ENCODE results near the gene ROPN1B. TPM values are rescaled to one million over a fixed set of nuclear protein-coding genes. Genes with fewer than 3 reads are reported as not detected.

ROPN1B gene
- total RNA-seq, 1 experiment from 2014 or later = 0.92 TPM

DNA sequence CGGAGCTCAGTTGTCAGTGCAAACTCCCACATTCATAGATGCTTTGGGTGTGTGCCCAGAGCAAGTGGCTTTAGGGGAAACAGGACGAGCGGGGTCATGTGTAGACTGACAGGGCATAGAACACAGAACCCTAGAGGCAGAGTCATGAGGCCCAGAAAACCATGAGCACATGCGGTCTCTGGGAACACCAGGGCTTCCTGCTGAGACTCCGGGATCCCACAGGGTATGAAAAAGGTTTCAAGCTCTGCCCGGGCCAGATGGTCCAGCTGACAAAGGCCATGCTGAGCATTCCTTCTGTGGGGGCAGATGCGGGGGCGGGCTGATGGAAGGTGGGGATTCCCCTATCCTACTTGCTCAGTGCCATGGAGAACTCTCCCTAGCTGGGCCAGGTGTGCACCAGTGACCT, 44.8 kb downstream of the ROPN1B start:
- CTCF ChIA-PET = no interaction called here
- Mint-ChIP-seq H3K27me3 (ENCODE audit: unreplicated experiment) (no peaks in the 10 kb centered on the region), H3K36me3 (ENCODE audit: insufficient read depth, unreplicated experiment) (no peaks in the 10 kb centered on the region), H3K27ac (ENCODE audit: unreplicated experiment) (no peak overlapping the region), H3K9me3 (ENCODE audit: low read depth, unreplicated experiment) (no peaks in the 10 kb centered on the region), H3K4me1 (ENCODE audit: low read depth, unreplicated experiment) (no peaks in the 10 kb centered on the region), H3K4me3 (ENCODE audit: low read depth, unreplicated experiment) (no peak overlapping the region)
- DNase-seq = no peak
- TF ChIP-seq, protein P1, sequence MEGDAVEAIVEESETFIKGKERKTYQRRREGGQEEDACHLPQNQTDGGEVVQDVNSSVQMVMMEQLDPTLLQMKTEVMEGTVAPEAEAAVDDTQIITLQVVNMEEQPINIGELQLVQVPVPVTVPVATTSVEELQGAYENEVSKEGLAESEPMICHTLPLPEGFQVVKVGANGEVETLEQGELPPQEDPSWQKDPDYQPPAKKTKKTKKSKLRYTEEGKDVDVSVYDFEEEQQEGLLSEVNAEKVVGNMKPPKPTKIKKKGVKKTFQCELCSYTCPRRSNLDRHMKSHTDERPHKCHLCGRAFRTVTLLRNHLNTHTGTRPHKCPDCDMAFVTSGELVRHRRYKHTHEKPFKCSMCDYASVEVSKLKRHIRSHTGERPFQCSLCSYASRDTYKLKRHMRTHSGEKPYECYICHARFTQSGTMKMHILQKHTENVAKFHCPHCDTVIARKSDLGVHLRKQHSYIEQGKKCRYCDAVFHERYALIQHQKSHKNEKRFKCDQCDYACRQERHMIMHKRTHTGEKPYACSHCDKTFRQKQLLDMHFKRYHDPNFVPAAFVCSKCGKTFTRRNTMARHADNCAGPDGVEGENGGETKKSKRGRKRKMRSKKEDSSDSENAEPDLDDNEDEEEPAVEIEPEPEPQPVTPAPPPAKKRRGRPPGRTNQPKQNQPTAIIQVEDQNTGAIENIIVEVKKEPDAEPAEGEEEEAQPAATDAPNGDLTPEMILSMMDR (IDR thresholded peaks at IDR 0.05; ENCODE audit: unreplicated experiment) = no peak
- BruUV-seq (replicated peaks) = no TSS peak
- intact Hi-C loops (cut with micrococcal nuclease; ENCODE audit: unreplicated experiment) = no loop called here

DNA sequence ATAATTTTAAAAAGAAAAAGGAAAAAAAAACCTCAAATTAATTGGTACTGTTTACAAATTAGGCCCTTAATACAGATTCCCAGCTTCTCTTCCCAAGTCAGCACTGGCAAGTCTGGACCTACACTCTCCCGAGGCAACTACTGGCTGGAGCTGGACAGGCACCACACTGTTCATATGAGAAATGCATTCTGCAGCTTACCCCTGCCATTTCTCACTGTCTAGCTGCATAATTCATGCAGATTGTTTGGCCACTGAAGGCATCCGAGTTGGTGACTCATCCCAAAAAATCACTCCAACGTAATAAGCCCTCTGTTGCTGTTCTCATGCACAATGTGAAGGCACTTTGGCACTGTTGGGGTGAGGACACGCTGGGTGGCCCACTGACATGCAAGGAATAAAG, 45.3 kb downstream of the ROPN1B start:
- H3K27ac Mint-ChIP-seq (ENCODE audit: unreplicated experiment) = no peak overlapping the region
- H3K4me3 Mint-ChIP-seq (ENCODE audit: low read depth, unreplicated experiment) = no peak overlapping the region
- H3K27me3 Mint-ChIP-seq (ENCODE audit: unreplicated experiment) = no peaks in the 10 kb centered on the region
- DNase-seq = no peak
- CTCF ChIA-PET = no interaction called here
- TF ChIP-seq, protein P1 (IDR thresholded peaks at IDR 0.05; ENCODE audit: unreplicated experiment) = no peak
- BruUV-seq (replicated peaks) = no TSS peak
- H3K4me1 Mint-ChIP-seq (ENCODE audit: low read depth, unreplicated experiment) = no peaks in the 10 kb centered on the region
- intact Hi-C loops (cut with micrococcal nuclease; ENCODE audit: unreplicated experiment) = no loop called here
- H3K36me3 Mint-ChIP-seq (ENCODE audit: insufficient read depth, unreplicated experiment) = no peaks in the 10 kb centered on the region
- no peaks in the 10 kb centered on the region for H3K9me3 Mint-ChIP-seq (ENCODE audit: low read depth, unreplicated experiment)

DNA sequence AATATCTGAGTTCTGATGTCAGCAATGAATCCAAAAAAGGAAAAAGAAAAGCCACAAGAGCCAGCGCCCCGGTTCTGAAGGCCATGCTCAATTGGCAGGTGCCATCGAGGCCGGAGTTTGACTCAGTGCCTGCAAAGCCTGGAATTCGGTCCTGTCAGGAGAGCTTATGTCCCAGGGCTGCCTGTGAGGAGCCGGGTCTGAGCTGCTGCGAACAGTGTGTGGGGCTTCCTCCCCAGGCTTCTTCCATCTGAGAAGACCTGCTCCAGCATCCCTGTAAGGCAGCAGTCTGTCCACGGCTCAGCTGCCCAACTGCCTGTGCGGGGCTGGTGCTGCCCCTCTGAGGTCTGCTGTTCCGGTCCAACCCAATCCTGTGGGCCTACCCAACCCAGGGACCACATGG, 46.1 kb downstream of the ROPN1B start:
- H3K36me3 Mint-ChIP-seq (ENCODE audit: insufficient read depth, unreplicated experiment) = no peaks in the 10 kb centered on the region
- H3K9me3 Mint-ChIP-seq (ENCODE audit: low read depth, unreplicated experiment) = no peaks in the 10 kb centered on the region
- no peak overlapping the region for H3K4me3 Mint-ChIP-seq (ENCODE audit: low read depth, unreplicated experiment)
- CTCF ChIA-PET = no interaction called here
- no peaks in the 10 kb centered on the region for H3K27me3 Mint-ChIP-seq (ENCODE audit: unreplicated experiment)
- TF ChIP-seq, protein P1 (IDR thresholded peaks at IDR 0.05; ENCODE audit: unreplicated experiment) = no peak
- no peak overlapping the region for H3K27ac Mint-ChIP-seq (ENCODE audit: unreplicated experiment)
- DNase-seq = no peak
- intact Hi-C loops (cut with micrococcal nuclease; ENCODE audit: unreplicated experiment) = no loop called here
- BruUV-seq (replicated peaks) = no TSS peak
- no peaks in the 10 kb centered on the region for H3K4me1 Mint-ChIP-seq (ENCODE audit: low read depth, unreplicated experiment)

DNA sequence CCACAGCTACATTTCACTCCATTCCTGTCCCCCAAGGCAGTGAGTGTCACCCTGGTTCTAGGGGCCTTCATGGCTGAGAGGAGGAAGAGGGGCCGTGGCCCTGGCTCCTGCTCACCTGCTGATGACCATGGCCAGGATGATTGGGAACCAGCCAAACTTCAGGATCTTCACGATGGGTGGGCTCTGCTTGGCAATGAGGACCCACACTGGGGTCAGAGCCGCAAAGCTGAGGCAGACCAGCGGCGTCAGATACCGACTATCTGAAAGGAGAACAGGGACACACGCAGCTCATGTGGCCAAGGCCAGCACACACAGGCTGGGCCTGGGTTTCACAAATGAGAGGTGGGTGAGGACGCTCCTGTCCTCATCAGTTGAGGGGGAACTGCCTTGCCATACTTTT, 47.6 kb downstream of the ROPN1B start:
- intact Hi-C loops (cut with micrococcal nuclease; ENCODE audit: unreplicated experiment) = no loop called here
- Mint-ChIP-seq H3K27ac (ENCODE audit: unreplicated experiment) (no peak overlapping the region), H3K27me3 (ENCODE audit: unreplicated experiment) (no peaks in the 10 kb centered on the region), H3K4me1 (ENCODE audit: low read depth, unreplicated experiment) (no peaks in the 10 kb centered on the region), H3K36me3 (ENCODE audit: insufficient read depth, unreplicated experiment) (no peaks in the 10 kb centered on the region), H3K4me3 (ENCODE audit: low read depth, unreplicated experiment) (no peak overlapping the region), H3K9me3 (ENCODE audit: low read depth, unreplicated experiment) (no peaks in the 10 kb centered on the region)
- DNase-seq = no peak
- CTCF ChIA-PET = no interaction called here
- BruUV-seq (replicated peaks) = no TSS peak
- TF ChIP-seq, protein P1 (IDR thresholded peaks at IDR 0.05; ENCODE audit: unreplicated experiment) = no peak

DNA sequence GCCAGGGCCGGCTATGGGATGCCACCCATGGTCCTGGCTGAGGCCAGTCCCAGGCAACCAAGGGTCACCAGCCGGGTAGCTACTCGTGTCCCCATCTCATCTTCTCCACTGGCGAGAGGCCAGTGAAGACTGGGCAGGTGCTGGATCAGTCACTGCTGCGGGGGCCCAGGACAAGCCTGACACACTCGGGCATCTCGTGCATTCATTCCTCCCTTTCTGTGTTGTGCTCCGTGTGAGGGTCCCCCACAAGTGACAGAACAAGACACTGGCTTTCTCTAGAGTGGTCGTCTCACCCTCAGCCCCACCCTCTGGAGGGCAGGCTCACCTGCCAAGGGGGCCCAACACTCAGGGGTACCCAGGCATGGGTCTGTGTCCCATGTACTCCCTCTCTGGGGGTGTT, 48.4 kb downstream of the ROPN1B start:
- no peak for DNase-seq
- Mint-ChIP-seq H3K36me3 (ENCODE audit: insufficient read depth, unreplicated experiment) (no peaks in the 10 kb centered on the region), H3K27me3 (ENCODE audit: unreplicated experiment) (no peaks in the 10 kb centered on the region), H3K4me1 (ENCODE audit: low read depth, unreplicated experiment) (no peaks in the 10 kb centered on the region), H3K4me3 (ENCODE audit: low read depth, unreplicated experiment) (no peak overlapping the region), H3K9me3 (ENCODE audit: low read depth, unreplicated experiment) (no peaks in the 10 kb centered on the region), H3K27ac (ENCODE audit: unreplicated experiment) (no peak overlapping the region)
- CTCF ChIA-PET = no interaction called here
- TF ChIP-seq, protein P1 (IDR thresholded peaks at IDR 0.05; ENCODE audit: unreplicated experiment) = no peak
- BruUV-seq (replicated peaks) = no TSS peak
- intact Hi-C loops (cut with micrococcal nuclease; ENCODE audit: unreplicated experiment) = no loop called here

Measured in Calu3 (cell line).